CD4-positive, alpha-beta T cell treated with Interleukin-4 for 1 hour (primary cell): Measurements from ENCODE around the gene SYNPO2L.
"Not testable (repeated sequence)": the region's sequence is repeated elsewhere in the genome, so short reads cannot be mapped to it uniquely, and the experiment has no call there.

ENCODE experiments used
- DNase-seq, 2 donors: peaks; one replicate each; pipeline ENCODE4 v3.0.0-alpha.2; 2020 to 2022

The SYNPO2L gene, protein sequence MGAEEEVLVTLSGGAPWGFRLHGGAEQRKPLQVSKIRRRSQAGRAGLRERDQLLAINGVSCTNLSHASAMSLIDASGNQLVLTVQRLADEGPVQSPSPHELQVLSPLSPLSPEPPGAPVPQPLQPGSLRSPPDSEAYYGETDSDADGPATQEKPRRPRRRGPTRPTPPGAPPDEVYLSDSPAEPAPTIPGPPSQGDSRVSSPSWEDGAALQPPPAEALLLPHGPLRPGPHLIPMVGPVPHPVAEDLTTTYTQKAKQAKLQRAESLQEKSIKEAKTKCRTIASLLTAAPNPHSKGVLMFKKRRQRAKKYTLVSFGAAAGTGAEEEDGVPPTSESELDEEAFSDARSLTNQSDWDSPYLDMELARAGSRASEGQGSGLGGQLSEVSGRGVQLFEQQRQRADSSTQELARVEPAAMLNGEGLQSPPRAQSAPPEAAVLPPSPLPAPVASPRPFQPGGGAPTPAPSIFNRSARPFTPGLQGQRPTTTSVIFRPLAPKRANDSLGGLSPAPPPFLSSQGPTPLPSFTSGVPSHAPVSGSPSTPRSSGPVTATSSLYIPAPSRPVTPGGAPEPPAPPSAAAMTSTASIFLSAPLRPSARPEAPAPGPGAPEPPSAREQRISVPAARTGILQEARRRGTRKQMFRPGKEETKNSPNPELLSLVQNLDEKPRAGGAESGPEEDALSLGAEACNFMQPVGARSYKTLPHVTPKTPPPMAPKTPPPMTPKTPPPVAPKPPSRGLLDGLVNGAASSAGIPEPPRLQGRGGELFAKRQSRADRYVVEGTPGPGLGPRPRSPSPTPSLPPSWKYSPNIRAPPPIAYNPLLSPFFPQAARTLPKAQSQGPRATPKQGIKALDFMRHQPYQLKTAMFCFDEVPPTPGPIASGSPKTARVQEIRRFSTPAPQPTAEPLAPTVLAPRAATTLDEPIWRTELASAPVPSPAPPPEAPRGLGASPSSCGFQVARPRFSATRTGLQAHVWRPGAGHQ

DNA sequence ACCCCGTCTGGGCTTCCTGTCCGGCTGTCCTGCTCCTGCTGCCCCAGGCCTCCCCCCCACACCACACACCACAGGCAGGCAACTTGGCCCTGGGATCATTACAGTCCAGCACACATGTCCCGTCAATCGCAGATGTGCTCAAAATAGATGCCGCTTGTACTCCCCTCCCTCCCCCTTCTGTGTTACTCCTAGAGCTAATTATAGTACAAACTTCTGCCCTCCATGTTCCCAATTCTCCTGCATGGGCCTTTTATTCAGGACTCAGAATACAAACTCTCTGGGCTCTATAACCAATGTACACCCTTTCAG is at the start of gene SYNPO2L:
Gene SYNPO2L, minus strand, starts transcription at position 40 of the 309 bp plus-strand sequence. CDS start 107 bp downstream, outside the sequence.
- no peak for DNase-seq

DNA sequence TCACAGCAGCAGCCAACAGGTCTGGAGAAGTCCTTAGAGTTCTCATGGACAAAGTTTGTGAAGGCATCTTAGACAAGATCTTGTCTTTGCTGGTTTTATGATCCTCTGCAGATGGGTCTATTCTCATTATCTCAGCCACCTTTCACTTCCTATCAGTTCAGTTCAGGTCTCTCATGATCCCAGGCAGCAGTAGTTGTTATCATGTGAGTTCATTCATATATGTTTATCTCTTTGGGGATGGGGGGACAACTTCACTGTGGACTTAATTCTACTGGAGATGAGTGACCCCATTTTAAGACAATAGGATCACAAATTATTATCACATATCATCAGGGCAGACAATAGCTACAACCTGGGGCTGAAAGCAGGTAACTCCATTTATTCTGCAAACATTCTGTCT is 48.1 kb upstream of the SYNPO2L start:
- not testable (repeated sequence) for DNase-seq

DNA sequence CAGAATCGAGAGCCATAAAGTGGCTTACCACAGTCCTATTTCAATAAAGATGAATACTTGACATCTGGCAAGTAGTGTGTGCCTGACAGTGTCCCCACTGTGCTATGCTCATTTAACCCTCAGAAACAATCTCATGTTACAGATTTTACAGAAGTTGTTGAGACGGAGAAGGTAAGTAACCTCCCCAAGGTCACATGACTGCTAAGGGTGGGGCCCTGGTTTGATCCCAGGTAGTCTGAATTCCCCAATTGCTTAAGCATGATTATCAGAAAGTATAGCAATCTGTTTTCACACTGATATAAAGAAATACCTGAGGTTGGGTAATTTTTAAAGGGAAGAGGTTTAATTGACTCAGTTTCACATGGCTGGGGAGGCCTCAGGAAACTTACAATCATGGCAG is 43.0 kb upstream of the SYNPO2L start:
- not testable (repeated sequence) for DNase-seq

DNA sequence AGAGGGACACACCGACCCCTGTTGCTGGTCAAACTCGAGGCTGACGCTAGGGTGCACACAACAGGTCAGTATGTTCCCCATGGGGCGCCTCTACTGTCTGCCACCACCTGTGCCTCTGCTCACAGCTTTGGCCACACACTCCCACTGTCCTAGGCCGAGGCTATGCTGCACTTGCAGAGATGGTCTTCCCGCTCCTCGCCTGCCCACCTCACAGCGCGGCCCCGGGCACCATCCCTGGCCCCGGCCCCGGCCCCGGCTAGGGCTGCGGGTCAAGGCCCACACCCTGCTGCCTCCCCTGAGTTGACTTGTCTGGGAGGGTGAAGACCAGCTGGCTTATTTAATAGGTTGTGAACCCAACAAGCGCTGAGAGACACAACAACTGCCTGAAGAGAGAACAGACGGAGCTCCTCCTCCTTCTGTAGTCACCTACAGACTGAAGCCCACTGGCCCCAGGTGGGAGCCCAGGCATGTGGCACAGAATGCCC is 41.9 kb upstream of the SYNPO2L start, which contains the start of gene AGAP5:
Gene AGAP5, minus strand, starts transcription at position 435 of the 485 bp plus-strand sequence. Its CDS starts 354 bp downstream, at position 81.
- DNase-seq: not testable (repeated sequence)

DNA sequence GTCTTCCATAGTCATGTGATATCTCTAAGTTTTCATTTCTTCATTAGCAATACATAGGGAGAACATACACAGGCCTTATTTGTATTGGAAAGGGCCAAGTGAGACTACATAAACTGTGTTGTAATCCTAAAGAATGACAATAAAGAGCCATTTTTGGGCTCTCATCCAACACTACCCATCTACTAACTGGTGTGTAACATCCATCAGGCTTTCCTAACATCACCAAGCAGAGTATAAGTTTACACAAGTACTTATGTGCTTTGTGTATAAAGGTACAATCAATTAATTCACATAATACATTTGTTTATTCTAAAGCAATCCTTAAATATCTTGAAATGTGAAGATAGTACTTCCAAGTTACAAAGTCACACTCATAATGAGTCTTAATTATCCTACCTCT is 39.5 kb upstream of the SYNPO2L start:
- not testable (repeated sequence) for DNase-seq

DNA sequence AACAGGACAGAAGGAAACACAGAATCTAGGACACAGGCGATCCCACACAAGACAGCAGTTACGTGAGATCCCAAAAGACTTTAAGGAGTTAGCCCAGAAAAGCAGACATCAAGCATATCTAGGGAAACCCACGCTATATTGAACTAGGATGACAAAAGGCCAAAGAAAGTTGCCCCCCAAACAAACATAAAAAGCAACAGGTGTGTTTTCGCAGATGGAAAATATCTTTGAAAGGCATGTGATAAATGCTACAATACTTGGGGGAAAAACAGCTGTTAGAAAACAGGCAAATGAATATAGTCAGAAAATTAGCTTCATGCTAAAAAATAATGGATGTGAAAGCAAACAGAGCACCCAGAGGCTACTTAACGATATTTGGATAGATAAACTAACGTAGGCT is 34.9 kb upstream of the SYNPO2L start:
- not testable (repeated sequence) for DNase-seq

DNA sequence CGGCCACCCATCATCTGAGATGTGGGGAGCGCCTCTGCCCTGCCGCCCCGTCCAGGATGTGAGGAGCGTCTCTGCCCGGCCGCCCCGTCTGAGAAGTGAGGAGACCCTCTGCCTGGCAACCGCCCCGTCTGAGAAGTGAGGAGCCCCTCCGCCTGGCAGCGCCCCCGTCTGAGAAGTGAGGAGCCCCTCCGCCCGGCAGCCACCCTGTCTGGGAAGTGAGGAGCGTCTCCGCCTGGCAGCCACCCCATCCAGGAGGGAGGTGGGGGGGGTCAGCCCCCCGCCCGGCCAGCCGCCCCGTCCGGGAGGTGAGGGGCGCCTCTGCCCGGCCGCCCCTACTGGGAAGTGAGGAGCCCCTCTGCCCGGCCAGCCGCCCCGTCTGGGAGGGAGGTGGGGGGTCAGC is 33.8 kb upstream of the SYNPO2L start:
- not testable (repeated sequence) for DNase-seq

DNA sequence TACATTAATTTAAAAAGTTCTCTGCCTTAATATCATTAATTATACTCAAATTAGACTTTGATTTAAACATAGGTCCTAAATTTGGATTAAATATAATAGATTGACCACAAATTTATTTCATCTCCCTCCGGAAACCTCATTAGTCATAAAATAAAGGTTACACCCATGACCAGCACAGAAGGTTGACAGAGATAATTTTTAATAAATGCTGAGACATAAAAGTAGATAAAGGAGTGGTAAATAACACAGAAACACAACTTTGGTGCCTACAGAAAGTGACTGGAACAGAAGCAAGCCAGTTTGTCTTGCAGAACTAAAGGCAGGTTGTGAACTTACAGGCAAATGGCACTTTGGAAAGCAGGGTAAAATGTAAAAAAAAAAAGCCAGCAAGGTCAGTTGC is 31.8 kb upstream of the SYNPO2L start:
- not testable (repeated sequence) for DNase-seq

DNA sequence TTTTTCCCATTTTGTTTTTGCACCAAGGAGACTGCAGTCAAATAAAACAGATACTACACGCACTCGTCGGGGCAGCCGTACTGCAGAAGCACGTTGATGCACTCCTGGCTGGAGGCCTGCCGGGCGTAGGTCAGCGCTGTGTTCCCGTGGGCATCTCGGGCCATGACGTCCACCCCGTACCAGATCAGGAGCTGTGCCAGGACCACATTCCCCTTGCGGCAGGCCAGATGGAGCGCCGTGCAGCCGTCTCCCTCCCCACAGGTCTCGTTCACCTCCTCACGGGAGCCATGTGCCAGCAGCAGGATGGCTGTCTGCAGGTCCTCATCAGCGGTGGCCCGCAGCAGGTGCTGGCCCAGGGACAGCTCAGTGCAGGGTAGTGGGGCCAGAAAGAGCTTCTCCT is 18.7 kb upstream of the SYNPO2L start:
- not testable (repeated sequence) for DNase-seq

DNA sequence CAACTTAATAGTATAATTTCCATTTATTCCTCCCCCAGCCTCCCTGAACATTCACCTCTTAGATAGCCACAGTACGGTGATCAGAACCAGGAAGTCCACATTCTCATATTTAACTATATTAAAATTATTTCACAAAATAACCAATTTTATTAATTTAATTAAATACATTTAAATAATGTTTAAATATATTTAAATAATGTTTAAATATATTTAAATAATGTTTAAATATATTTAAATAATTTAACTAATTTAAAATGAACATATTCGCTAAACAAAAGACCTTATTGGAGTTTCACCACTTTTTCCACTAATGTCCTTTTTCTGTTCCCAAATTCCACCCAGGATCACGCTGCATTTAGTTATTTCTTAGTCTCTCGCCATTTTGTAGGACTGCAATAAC is 12.5 kb upstream of the SYNPO2L start:
- not testable (repeated sequence) for DNase-seq

DNA sequence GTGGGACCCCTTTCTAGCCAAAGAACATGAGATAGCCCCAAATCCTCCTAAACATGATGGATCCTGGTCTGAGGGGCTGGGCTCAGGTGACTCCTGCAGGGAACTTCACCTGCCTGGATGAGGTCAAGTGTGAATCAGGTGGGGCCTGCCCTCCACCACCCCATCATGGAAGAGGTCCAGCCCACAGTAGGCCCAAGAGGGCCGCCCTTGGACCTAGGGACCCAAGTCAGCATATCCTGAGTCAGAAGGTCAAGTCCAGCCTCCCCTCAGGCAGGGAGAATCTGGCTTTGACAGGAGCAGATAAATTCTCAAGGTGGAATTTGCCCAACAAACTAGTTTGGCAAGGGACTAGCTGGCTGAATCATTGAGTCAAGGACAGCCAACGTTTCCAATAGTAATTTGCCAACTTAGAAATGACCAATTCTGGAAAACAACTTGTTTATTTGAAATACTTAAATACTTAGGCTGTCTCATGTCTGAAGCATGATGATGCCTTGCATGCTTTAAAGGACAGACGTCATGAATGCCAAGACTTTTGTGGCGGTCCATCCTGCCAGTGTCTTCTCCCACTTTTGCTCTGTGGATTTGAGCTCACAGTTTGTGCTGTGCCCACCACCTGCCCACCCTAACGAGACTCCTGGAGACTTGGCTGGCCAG is 10.5 kb upstream of the SYNPO2L start:
- not testable (repeated sequence) for DNase-seq

DNA sequence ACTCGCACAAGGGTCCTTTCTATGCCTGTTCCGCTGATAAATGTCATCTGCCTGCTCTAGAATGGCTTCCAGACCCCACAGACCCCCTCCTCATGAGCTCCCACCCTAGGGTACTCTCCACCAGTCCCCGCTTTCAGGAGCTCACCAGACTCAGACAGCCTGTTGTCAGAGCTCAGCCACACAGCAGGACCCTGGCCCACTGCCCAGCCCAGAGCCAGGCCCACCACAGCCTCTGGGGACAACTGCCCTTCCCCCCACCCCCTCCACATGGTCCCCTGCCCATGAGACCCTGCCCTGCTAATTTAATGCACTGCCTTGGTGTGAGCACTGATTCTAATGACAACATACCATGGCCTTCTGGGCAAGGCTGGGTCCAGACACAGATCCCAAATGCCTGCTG is 9.8 kb upstream of the SYNPO2L start:
- not testable (repeated sequence) for DNase-seq

DNA sequence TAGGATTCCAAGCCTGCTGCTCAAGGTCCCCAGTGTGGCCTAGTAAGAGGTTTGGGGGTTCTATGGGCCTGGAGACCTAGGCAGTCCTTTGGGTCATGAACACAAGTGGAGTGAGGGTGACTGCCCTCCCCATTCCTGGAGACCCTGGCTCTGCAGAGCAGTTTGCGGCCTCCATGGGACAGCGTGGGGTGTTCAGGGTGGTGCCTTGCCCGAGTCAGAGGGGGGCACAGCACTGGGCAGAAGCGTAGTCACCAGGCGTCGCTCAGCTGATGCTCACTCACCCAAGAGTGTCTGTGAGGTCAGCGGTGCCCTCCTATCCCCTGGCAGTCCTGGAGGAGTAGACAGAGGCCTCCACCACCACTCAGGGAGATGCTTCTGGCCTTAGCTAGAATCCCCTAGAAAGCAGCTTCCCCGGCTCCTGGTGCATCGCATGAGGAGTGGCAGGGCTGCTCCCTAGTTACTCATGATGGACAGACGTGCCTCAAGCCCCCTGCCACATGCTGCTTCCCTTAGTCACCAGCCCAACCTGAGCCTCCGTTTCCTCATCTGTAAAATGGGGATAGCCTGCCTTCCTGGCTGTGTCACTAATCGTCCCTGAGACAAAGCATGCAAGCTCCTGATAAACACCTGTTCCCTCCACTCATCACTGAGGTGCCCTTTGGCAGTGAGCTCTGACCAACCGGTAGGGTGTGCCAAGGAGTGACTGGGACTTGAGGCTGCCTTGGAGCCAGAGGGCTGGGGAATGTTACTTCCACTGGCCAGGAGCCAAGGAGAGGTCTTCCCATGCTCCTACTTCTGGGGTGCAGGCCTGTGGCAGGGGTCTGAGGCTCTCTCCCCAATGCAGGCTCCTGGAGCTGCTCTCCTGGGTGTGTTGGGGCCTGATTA is 8.6 kb upstream of the SYNPO2L start:
- DNase-seq: not testable (repeated sequence)

DNA sequence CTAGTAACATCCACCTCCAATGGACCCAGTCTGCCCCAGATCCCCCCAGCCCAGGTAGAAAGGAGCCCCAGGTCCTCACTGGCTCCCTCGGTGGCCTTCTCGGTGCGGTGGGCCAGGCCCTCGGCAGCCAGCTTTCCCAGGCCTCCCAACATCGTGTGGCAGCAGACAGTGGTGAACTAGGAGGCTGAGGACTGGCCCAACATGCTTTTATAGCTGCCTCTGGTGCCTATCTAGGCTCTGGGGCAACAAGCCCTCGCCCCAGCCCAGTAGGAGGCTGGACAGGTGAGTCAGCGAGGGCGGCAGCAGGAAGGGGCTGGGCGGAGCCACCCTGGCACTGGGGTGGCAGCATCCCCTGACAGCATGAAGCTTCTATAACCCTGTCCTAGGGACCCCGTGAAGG is 7.8 kb upstream of the SYNPO2L start:
- DNase-seq: not testable (repeated sequence)

DNA sequence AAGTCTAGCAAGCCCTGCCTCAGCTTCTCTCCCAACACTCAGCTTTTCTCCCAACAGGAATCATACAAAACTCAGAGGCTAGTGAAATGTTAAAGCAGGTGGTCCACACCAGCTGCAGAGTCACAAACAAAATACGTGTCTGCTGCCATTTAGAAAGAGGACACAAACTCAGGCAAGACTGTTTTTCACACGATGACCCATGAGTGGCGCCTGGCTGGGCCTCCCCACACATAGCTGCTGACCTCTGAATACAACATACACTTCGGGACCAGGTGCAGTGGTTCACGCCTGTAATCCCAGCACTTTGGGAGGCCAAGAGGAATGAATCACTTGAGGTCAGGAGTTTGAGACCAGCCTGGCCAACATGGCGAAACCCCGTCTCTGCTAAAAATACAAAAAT is 6.9 kb upstream of the SYNPO2L start:
- not testable (repeated sequence) for DNase-seq

DNA sequence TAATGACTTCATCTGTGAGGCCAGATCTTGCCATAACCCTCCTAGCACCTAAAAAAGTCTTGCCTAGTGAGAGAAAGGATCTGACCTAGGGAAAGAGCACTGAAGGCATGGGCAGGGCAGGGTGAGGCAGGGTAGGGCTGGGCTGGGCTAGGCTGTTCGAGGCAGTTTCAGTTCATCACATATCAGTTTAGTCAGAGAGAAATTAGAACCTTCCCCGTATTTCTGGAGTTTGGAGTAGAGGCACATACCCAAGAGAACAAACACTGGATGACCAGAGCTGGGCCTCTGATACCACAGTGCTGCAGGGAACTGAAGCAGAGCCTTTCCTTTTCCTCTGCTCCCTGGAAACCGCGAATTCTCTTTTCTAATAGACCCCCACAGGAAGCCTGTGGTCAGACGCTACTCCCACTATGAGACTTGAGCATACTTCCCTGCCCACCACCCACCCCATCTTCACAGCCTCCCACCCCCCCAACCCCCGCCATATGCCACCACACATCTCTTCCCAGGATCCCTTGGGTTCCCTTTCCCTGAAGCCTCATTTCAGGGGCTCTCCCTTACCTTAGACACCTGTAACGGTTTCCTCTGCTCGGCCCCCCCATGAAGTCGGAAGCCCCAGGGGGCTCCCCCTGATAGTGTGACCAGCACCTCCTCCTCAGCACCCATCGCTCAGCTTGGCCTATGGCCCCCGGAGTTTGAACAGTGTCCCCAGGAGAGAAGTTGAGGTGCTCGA is 406 bp downstream of the SYNPO2L start:
- DNase-seq: no peak

DNA sequence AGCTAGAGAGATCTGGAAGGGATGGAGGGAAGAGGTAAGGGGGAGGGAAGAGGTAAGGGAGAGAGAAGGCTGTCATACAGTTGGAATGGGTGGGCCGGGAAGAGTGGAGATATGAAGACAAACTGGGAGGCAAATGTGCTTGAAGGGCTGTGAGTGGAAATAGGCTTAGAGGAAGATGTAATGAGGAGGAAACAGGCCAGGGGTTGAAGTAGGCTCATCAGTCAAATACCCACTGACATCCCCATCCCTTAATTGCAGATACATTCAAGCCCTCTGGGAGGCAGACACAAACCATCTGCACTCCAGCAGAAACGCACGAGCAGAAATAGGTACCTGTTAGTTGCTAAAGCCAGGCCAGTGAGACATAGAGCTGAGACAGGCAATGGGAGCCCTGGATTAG is 2.1 kb downstream of the SYNPO2L start:
- DNase-seq: no peak

DNA sequence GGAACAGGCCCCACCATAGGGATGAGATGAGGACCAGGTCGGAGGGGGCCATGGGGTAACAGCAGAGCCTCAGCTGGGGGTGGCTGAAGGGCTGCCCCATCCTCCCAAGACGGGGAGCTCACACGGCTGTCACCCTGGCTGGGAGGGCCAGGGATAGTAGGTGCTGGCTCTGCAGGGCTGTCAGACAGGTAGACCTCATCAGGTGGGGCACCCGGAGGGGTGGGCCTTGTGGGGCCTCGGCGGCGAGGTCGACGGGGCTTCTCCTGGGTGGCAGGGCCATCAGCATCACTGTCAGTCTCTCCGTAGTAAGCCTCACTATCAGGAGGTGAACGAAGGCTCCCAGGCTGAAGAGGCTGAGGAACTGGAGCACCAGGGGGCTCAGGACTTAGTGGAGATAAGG is 2.6 kb downstream of the SYNPO2L start:
- DNase-seq: no peak

DNA sequence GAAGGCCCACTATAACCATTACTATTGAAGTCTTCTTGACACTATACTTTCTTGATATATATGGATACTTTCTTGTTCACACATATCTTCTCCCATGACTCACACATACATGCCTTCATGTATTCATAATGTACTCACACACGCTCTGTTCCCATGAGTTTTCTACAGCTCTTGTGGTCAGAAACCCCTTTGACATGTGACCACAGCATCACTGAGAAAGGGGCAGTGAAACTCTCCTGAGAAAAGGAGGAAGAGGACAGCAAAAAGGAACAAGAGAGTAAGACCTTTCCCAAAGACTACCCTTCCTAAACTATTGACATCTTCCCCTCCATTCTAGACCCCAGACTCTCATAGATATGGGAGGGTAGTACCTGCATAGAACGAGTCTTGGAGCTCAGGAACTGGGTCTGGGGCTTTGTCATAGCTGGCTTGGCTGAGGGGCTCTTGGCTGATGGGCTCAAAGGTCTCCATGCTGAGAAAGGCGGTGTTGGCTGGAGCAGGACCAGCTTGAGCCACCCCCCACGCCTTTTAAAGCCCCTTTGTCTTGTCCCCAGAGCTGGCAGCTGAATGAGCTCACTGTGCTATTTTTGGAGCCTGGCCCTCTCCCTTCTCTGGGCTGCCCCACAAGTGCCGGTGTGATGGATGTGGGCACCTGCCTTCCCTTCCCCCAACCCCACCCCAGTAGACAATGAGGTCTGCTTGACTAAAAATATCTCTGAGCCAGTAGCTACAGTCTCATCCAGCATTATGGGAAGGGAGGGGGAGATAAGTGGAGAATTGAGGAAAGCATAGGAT is 5.1 kb downstream of the SYNPO2L start:
- no peak for DNase-seq

DNA sequence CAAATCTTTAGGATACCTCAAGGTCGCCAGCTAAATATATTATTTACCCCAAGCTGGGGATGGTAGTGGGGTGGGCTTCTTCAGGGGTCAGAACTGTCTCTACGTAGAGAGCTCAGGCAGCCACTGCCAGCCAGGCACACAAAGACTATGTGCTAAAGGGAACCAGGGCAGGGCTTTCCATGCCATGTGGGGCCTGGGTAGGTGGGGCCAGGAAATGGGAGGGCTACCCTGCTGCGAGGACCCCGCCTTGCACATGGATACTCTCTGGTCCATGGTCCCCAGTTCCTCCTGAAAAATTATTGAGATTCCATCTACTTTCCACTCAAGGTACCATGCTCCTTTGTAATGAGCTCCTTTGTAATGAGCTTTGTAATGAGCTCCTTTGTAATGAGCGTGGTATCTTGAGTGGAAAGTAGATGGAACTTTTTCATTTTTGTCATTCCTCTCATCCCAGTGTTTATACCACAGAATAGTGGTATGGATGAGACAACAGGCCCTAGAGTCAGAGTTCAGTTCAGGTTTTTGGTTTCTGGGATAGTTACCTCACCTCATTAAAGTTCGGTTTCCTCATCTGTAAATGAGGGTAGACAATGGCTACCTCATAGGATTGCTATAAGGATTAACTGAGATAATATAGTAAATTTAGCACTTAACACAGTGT is 5.8 kb downstream of the SYNPO2L start:
- DNase-seq: no peak
